Ishikawa (cell line): ENCODE measurements around the gene CAMK1G.

Source experiments
- CREB1 ChIP-seq: IDR thresholded peaks from 2 replicates; pipeline ENCODE4 v1.6.1; 2012; ENCODE audit warnings: low read depth
- EGR1 ChIP-seq: IDR thresholded peaks from 2 replicates; pipeline ENCODE4 v1.6.1; 2012
- EP300 ChIP-seq: IDR thresholded peaks from 2 replicates; pipeline ENCODE4 v1.6.1; 2012; ENCODE audit warnings: borderline replicate concordance
- FOXM1 ChIP-seq: IDR thresholded peaks from 2 replicates; pipeline ENCODE4 v1.6.1; 2012; ENCODE audit warnings: low read depth, borderline replicate concordance
- MAX ChIP-seq: IDR thresholded peaks from 2 replicates; pipeline ENCODE4 v1.6.1; 2012
- NFIC ChIP-seq: IDR thresholded peaks from 2 replicates; pipeline ENCODE4 v1.6.1; 2012
- RAD21 ChIP-seq: IDR thresholded peaks from 2 replicates; pipeline ENCODE4 v1.6.1; 2012; ENCODE audit warnings: low read depth
- REST ChIP-seq: IDR thresholded peaks from 2 replicates; pipeline ENCODE4 v1.6.1; 2012; ENCODE audit warnings: low read depth, mild to moderate bottlenecking
- TAF1 ChIP-seq: IDR thresholded peaks from 2 replicates; pipeline ENCODE4 v1.6.1; 2012; ENCODE audit warnings: low read depth, mild to moderate bottlenecking
- TCF12 ChIP-seq: IDR thresholded peaks from 2 replicates; pipeline ENCODE4 v1.6.1; 2012; ENCODE audit warnings: low read depth
- TEAD4 ChIP-seq: IDR thresholded peaks from 2 replicates; pipeline ENCODE4 v1.6.1; 2012
- USF1 ChIP-seq: IDR thresholded peaks from 2 replicates; pipeline ENCODE4 v1.6.1; 2012
- YY1 ChIP-seq: IDR thresholded peaks from 2 replicates; pipeline ENCODE4 v1.6.1; 2012; ENCODE audit warnings: low read depth
- ZBTB7A ChIP-seq: IDR thresholded peaks from 2 replicates; pipeline ENCODE4 v1.6.1; 2012; ENCODE audit warnings: low read depth

- TF ChIP-seq MAX, result no peak
- no peak for TF ChIP-seq EGR1
- no peak for TF ChIP-seq TCF12
- no peak for TF ChIP-seq CREB1
- TF ChIP-seq EP300, result no peak
- TF ChIP-seq YY1, result no peak
- no peak for TF ChIP-seq REST
- TF ChIP-seq TAF1, result no peak
- no peak for TF ChIP-seq NFIC
- no peak for TF ChIP-seq ZBTB7A
- no peak for TF ChIP-seq RAD21
- no peak for TF ChIP-seq USF1
- no peak for TF ChIP-seq TEAD4
- TF ChIP-seq FOXM1, result no peak
Observed at GRCh38 chr1:209621286-209621685, 37.8 kb downstream of the CAMK1G start.
